GM21717 (cell line): Measurements from ENCODE around the gene ACOXL.
"Not testable (repeated sequence)": the region's sequence is repeated elsewhere in the genome, so short reads cannot be mapped to it uniquely, and the experiment has no call there.

ENCODE experiments used
- ATAC-seq: cut with Tn5 transposase; IDR thresholded peaks from one replicate; pipeline ENCODE4 v1.9.1; 2021; ENCODE audit warnings: mild to moderate bottlenecking, moderate library complexity; ENCODE audit not compliant: unreplicated experiment

Gene ACOXL

DNA sequence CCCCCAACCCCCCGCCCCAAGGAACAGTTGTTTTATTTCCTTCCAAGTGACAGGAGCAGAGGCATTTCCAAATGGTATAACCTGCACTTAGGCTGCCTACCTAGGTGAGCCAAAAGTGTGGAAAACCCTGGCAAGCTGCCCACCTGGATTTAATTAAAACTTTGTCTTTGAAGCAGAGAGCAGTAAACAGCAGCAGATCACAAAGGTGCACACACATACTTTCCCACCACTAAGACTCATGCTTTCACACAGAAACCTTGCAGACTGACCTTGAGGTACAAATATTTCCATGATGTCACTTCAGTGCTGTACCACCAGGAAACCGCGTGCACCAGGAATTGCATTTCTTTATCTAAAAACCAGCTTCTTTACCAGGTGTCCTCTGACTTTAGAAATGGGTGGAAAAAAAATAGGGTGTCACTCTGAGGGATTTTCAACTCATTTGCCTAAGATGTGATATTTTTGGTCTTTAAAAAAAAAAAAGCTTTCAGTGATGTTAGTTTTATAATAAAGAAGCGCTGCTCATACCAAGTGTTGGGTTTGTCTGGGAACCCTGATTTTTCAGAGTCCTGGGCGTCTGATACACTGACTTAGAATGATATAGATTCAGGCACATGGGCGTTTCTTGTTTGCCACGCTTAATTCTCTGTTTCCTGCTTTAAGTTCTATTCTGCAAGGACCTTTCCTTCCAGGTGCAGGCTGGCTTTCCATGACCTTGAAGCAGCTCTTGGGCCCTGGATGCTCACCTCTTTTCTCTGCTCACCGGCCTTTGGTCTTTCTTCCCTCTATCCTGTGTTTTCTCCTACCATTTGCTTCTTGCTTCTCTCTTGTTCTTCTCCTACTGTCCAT is 317.6 kb downstream of the ACOXL start:
- peak; percentile 46 for ATAC-seq

DNA sequence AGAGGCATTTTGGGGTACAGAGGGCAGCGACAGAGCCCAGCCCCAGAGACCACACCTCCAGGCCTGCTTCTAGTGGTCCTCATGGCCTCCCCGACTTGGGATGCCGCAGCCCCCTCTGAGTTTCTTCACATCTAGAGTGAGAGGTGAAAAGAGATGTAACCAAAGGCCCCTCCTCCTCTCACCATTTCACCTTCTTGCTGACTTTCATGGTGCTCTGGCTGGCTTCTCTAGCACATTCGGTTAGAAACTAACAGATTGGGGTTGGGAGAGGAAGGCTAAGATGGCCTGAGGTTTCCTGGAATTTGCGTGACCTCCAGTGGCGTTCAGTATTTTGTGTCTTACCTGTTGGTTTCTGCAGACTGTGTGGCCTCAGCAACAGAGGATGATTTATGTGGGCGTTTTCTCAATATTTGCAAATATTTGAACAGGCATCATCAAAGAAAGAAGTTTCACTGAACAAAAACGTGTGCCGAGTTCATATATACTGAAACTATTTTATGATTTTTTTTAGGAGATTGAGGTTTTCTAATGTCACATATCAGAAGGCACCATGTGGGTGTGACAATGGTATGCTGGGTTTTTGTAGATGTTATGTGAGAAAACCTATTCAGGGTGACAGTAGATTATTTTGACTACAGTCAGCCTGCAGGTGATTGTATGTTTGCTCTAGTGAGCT is 318.5 kb downstream of the ACOXL start:
- no peak for ATAC-seq

DNA sequence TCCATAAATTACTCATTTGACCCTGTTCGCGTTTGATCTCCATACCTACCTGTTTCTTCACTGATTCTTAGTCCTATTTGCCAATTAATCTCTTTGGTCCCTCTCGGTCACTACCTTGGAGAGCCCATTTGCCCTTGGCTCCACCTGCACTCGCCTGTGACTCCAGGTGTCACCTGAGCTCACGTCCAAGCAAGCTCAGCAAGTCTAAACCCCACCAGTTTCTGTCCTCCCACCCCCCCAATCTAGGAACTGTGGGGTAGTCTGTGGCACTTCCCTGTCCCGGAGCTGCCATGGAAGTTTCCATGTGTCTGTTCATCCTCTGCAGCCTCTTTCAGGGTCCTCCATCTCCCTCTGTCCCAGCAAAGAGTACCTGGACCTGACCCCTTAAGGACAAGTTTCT is 320.2 kb downstream of the ACOXL start:
- ATAC-seq = no peak

DNA sequence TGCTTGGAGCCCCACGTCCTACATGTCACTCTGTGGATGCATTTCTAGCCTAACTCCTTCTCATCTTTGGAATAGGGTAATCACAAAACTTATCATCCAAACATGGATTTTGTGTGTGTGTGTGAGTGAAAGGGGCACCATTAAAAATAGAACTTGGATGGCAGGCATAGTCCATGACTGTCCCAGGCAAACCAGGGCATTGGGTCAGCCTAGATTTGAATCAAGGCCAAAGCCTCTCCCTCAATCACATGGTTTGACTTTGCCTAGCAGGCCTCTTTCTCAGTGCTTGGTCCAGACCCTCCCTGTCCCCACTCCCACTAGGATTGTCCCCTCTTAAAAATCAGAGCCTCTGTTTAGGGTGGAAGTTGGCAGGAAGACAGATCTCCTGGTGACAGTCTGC is 320.9 kb downstream of the ACOXL start:
- ATAC-seq = no peak

GRCh38 chr2:111053825-111054515 is 321.6 kb downstream of the ACOXL start:
- no peak for ATAC-seq

DNA sequence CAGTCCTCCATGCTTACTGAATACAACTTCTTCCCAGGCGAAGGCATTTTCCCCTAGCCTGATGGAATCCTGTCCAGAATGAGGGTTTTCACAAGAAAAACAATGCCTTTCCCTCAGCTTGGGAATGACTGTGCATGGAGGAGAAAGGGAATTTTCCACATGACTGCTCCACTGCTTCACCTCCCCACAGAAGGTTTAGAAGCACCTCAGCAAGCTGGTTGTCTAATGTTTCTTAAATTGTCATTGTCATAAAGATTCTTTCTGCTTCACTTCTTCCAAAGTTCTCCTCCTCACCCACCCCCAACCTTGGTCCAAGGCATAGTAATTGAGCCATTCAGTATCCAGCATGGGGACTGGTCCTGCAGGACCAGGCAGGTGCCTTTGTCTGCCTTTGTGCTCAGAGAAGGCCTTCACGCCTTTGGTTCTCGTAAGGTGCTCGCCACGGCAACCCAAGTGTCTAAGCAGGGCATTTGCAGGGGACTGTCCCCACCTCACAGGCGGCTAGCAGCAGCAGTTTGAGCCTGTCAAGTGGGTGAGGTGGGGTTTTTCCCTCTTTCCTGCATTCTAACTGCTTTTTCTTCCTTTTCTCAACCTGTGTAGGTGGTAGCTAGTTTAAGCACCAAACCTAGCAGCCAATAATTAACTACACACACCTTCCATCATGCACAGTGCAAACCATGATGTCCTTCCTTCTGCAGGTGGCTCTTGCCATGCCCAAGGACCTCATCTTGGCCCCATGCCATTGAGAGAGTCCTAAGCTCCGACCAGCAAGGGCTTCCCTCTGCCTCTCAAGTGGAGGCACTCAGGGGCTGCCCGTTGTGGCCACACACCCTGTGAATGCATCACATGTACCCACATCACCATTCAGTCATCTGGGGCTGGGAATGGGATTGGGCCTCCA is 322.7 kb downstream of the ACOXL start:
- no peak for ATAC-seq

DNA sequence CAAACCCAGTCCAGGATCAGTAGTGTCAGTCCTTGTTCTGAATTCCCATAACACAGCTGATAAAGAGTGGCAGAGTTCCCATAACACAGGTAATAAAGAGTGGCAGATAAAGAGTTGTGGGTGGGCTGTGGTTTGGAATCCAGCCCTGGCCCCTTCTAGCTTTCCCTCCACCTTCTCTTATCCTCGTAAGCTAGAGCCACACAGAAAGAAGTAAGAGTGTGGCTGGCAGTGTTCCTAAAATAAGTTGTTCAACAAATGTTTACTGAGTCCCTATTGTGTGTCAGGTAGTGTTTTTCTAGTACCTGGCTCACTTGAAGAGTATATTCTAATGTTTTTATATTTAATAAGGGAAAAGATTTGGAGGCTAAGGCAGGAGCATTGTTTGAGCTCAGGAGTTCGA is 323.4 kb downstream of the ACOXL start:
- no peak for ATAC-seq

DNA sequence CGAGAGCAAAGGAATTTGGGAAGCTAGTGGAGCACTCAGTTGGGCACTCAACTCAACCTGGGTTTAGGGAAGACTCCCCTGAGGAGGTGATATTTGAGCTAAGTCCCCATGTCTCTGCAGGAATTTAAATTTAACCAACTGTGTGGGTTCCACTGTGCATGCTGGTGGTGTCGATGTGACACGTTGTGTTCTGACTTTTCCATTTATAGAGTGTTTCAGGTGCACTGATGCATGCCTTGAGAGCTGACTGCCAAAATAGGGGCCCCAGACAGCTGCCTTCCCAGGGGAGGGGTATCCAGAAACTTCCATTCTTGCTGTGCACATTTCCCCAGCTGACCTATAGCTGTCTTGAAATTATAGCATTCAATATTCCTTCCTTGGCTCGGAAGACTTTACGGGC is 324.7 kb downstream of the ACOXL start:
- no peak for ATAC-seq

- no peak for ATAC-seq
Observed at GRCh38 chr2:111057721-111058120, 325.3 kb downstream of the ACOXL start.

- no peak for ATAC-seq
Observed at GRCh38 chr2:111058264-111058663, 325.9 kb downstream of the ACOXL start.

DNA sequence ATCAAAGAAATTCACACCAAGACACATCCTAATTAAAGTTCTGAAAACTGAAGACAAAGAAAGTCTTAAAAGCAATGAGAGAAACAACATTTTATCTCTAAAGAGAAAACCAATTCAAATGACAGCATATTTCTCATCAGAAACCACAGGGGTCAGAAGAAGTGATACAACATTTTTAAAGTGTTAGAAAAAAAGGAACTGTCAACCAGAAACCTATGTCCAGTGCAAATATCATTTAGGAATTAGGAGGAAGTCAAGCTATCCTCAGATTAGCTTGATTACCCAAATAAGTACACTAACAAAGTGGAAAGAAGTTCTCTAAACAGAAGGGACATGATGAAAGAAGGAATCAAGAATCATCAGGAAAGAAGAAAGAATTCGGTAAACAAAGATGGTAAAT is 328.8 kb downstream of the ACOXL start:
- ATAC-seq = no peak

DNA sequence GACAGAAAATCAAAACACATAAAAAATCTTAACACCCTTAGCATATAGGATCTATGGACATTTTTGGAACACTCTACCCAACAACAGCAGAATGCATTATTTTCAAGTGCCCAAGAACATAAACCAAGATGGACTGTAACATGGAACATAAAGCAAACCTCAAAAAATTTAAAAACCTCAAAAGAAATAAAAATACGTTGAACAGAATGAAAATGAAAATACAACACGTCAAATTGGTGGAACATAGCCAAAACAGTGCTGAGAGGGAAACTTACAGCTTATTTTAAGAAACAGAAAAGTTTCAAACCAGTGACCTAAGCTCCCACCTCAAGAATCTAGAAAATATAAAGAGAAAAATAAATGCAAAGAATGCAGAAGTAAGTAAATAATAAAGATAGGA is 330.0 kb downstream of the ACOXL start:
- no peak for ATAC-seq

DNA sequence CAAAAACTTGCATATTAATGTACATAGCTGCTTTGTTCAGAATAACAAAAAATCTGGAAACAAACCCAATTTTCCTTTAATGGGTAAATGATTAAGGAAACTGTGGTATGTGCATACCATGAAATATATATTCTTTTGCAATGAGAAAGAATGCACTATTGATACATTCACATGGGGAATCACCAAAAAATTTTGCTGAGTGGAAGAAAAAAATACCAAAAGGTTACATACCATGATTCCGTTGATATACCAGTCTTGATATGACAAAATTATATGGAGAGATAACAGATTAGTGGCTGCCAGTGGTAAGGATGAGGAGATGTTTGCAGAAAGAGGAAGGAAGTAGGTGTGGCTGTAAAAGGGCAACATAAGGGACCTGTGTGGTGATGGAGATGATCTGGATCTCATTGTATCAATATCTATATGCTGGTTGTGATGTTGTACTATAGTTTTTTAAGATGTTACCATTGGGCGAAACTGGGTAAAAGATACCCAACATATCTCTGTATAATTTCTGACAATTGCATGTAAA is 333.8 kb downstream of the ACOXL start:
- ATAC-seq = no peak

- ATAC-seq = no peak
Observed at GRCh38 chr2:111068435-111069058, 336.2 kb downstream of the ACOXL start.

- ATAC-seq = no peak
Observed at GRCh38 chr2:111069722-111070121, 337.3 kb downstream of the ACOXL start.

GRCh38 chr2:111071600-111072171 is 339.3 kb downstream of the ACOXL start:
- ATAC-seq = no peak

DNA sequence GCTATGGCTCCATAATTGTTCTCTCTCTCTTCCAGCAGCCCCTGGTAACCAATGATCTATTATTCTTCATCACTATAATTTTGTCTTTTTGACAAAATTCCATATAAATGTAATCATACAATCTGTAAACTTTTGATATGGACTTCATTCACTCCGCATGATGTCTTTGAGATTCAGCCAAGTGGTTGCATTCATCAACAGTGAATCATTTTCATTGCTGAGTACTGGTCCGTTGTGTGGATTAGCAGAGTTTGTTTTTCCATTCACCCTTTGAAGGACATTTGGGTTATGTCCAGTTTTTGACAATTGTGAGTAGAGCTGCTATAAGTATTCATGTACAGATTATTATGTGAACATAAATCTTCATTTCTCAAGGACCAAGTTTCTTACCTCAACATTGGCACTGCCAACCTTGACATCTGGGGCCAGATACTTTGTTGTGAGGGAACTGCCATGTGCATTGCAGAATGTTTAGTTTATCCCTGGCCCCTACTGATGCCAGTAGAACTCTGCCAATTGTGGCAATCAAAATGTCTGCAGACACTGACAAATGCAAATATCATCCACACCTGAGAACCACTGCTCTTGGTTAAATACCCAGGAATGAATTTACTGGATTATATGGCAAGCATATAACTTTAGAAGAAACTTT is 340.0 kb downstream of the ACOXL start:
- ATAC-seq = no peak

DNA sequence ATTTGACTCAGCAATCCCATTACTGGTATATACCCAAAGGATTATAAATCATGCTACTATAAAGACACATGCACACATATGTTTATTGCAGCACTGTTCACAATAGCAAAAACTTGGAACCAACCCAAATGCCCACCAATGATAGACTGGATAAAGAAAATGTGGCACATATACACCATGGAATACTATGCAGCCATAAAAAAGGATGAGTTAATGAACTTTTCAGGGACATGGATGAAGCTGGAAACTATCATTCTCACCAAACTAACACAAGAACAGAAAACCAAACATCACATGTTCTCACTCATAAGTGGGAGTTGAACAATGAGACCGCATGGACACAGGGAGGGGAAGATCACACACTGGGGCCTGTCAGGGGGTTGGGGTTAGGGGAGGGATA is 350.3 kb downstream of the ACOXL start:
- ATAC-seq = not testable (repeated sequence)

- ATAC-seq = no peak
Observed at GRCh38 chr2:111091811-111092211, 359.4 kb downstream of the ACOXL start.
